Measurements from ENCODE around the gene NHS.

NHS gene

GRCh38 chrX:17471861-17472260 is 96.9 kb downstream of the NHS start:
- ChIA-PET CTCF (no interaction called here), POLR2A (no interaction called here)
- Histone ChIP-seq H3K36me3 (ENCODE audit: control insufficient read depth in 4 of 4, insufficient read depth in 4 of 4, low read length in 3 of 4) (no peaks in the 10 kb centered on the region), H3K4me3 (ENCODE audit: control insufficient read depth in 1 of 7, extremely low read depth in 1 of 7, insufficient read depth in 4 of 7, low read depth in 2 of 7, low read length in 6 of 7) (no peak overlapping the region), H3K27ac (ENCODE audit: insufficient read depth in 1 of 2, low read depth in 1 of 2, low read length in 2 of 2, poor library complexity in 1 of 2, severe bottlenecking in 2 of 2) (no peak overlapping the region), H3K9me3 (ENCODE audit: control extremely low read depth in 1 of 5, control insufficient read depth in 4 of 5, insufficient read depth in 2 of 5, low read depth in 1 of 5, low read length in 4 of 5) (no peaks in the 10 kb centered on the region), H3K4me1 (ENCODE audit: control extremely low read depth in 1 of 4, control insufficient read depth in 4 of 4, insufficient read depth in 4 of 4, low read length in 3 of 4) (no peaks in the 10 kb centered on the region), H3K27me3 (replicated peaks in 2 of 5; ENCODE audit: control insufficient read depth in 4 of 5, insufficient read depth in 5 of 5, low read length in 4 of 5) (peaks cover 0 to 13% (median 2%) of the 10 kb centered on the region in 5 experiments)
- WGBS (ENCODE audit: insufficient coverage): 89% methylated on average over 3 of the region's 3 CpGs
- no peak for DNase-seq

GRCh38 chrX:17472424-17472823 is 97.4 kb downstream of the NHS start:
- Histone ChIP-seq H3K4me3 (ENCODE audit: control insufficient read depth in 1 of 7, extremely low read depth in 1 of 7, insufficient read depth in 4 of 7, low read depth in 2 of 7, low read length in 6 of 7) (no peak overlapping the region), H3K4me1 (ENCODE audit: control extremely low read depth in 1 of 4, control insufficient read depth in 4 of 4, insufficient read depth in 4 of 4, low read length in 3 of 4) (no peaks in the 10 kb centered on the region), H3K27ac (ENCODE audit: insufficient read depth in 1 of 2, low read depth in 1 of 2, low read length in 2 of 2, poor library complexity in 1 of 2, severe bottlenecking in 2 of 2) (no peak overlapping the region), H3K27me3 (replicated peaks in 2 of 5; ENCODE audit: control insufficient read depth in 4 of 5, insufficient read depth in 5 of 5, low read length in 4 of 5) (peaks cover 0 to 13% (median 2%) of the 10 kb centered on the region in 5 experiments), H3K9me3 (ENCODE audit: control extremely low read depth in 1 of 5, control insufficient read depth in 4 of 5, insufficient read depth in 2 of 5, low read depth in 1 of 5, low read length in 4 of 5) (no peaks in the 10 kb centered on the region), H3K36me3 (ENCODE audit: control insufficient read depth in 4 of 4, insufficient read depth in 4 of 4, low read length in 3 of 4) (no peaks in the 10 kb centered on the region)
- DNase-seq: no peak
- POLR2A ChIA-PET: no interaction called here
- 56% methylated on average over 1 of the region's 1 CpG for WGBS (ENCODE audit: insufficient coverage)
- CTCF ChIA-PET: interaction anchor here (0.9 kb wide), 1 partner anchor 12 kb away, joined by 4 read pairs; no protein-coding TSS in a partner anchor

- no peaks in the 10 kb centered on the region for H3K4me1 ChIP-seq (ENCODE audit: control extremely low read depth in 1 of 4, control insufficient read depth in 4 of 4, insufficient read depth in 4 of 4, low read length in 3 of 4)
- H3K27me3 ChIP-seq (replicated peaks in 2 of 5; ENCODE audit: control insufficient read depth in 4 of 5, insufficient read depth in 5 of 5, low read length in 4 of 5): peaks cover 0 to 13% (median 2%) of the 10 kb centered on the region in 5 experiments
- no CpG with 5 or more reads among the region's 2 CpGs for WGBS (ENCODE audit: insufficient coverage)
- no peak overlapping the region for H3K27ac ChIP-seq (ENCODE audit: insufficient read depth in 1 of 2, low read depth in 1 of 2, low read length in 2 of 2, poor library complexity in 1 of 2, severe bottlenecking in 2 of 2)
- ChIA-PET CTCF (interaction anchor here (0.9 kb wide), 1 partner anchor 12 kb away, joined by 4 read pairs; no protein-coding TSS in a partner anchor), POLR2A (no interaction called here)
- H3K36me3 ChIP-seq (ENCODE audit: control insufficient read depth in 4 of 4, insufficient read depth in 4 of 4, low read length in 3 of 4): no peaks in the 10 kb centered on the region
- no peaks in the 10 kb centered on the region for H3K9me3 ChIP-seq (ENCODE audit: control extremely low read depth in 1 of 5, control insufficient read depth in 4 of 5, insufficient read depth in 2 of 5, low read depth in 1 of 5, low read length in 4 of 5)
- H3K4me3 ChIP-seq (ENCODE audit: control insufficient read depth in 1 of 7, extremely low read depth in 1 of 7, insufficient read depth in 4 of 7, low read depth in 2 of 7, low read length in 6 of 7): no peak overlapping the region
- DNase-seq: no peak
Measured at GRCh38 chrX:17473021-17473420, 98.0 kb downstream of the NHS start.

GRCh38 chrX:17474892-17475291 is 99.9 kb downstream of the NHS start:
- H3K4me3 ChIP-seq (ENCODE audit: control insufficient read depth in 1 of 7, extremely low read depth in 1 of 7, insufficient read depth in 4 of 7, low read depth in 2 of 7, low read length in 6 of 7): no peak overlapping the region
- WGBS (ENCODE audit: insufficient coverage): 89% methylated on average over 2 of the region's 2 CpGs
- H3K9me3 ChIP-seq (ENCODE audit: control extremely low read depth in 1 of 5, control insufficient read depth in 4 of 5, insufficient read depth in 2 of 5, low read depth in 1 of 5, low read length in 4 of 5): no peaks in the 10 kb centered on the region
- CTCF ChIA-PET: no interaction called here
- no peaks in the 10 kb centered on the region for H3K36me3 ChIP-seq (ENCODE audit: control insufficient read depth in 4 of 4, insufficient read depth in 4 of 4, low read length in 3 of 4)
- H3K4me1 ChIP-seq (ENCODE audit: control extremely low read depth in 1 of 4, control insufficient read depth in 4 of 4, insufficient read depth in 4 of 4, low read length in 3 of 4): no peaks in the 10 kb centered on the region
- H3K27me3 ChIP-seq (replicated peaks in 2 of 5; ENCODE audit: control insufficient read depth in 4 of 5, insufficient read depth in 5 of 5, low read length in 4 of 5): peaks cover 0 to 13% (median 0%) of the 10 kb centered on the region in 5 experiments
- POLR2A ChIA-PET: interaction anchor here (0.5 kb wide), 1 partner anchor 235 kb away, joined by 4 read pairs; no protein-coding TSS in a partner anchor
- no peak for DNase-seq
- H3K27ac ChIP-seq (ENCODE audit: insufficient read depth in 1 of 2, low read depth in 1 of 2, low read length in 2 of 2, poor library complexity in 1 of 2, severe bottlenecking in 2 of 2): no peak overlapping the region

GRCh38 chrX:17475449-17476217 is 100.6 kb downstream of the NHS start:
- 47% methylated on average over 5 of the region's 6 CpGs for WGBS (ENCODE audit: insufficient coverage)
- H3K4me1 ChIP-seq (ENCODE audit: control extremely low read depth in 1 of 4, control insufficient read depth in 4 of 4, insufficient read depth in 4 of 4, low read length in 3 of 4): no peaks in the 10 kb centered on the region
- H3K27me3 ChIP-seq (replicated peaks in 2 of 5; ENCODE audit: control insufficient read depth in 4 of 5, insufficient read depth in 5 of 5, low read length in 4 of 5): peaks cover 0 to 9% (median 0%) of the 10 kb centered on the region in 5 experiments
- ChIA-PET CTCF (no interaction called here), POLR2A (interaction anchor here (0.5 kb wide), 1 partner anchor 234 kb away, joined by 4 read pairs; no protein-coding TSS in a partner anchor)
- DNase-seq: no peak
- no peak overlapping the region for H3K4me3 ChIP-seq (ENCODE audit: control insufficient read depth in 1 of 7, extremely low read depth in 1 of 7, insufficient read depth in 4 of 7, low read depth in 2 of 7, low read length in 6 of 7)
- H3K36me3 ChIP-seq (ENCODE audit: control insufficient read depth in 4 of 4, insufficient read depth in 4 of 4, low read length in 3 of 4): no peaks in the 10 kb centered on the region
- H3K27ac ChIP-seq (ENCODE audit: insufficient read depth in 1 of 2, low read depth in 1 of 2, low read length in 2 of 2, poor library complexity in 1 of 2, severe bottlenecking in 2 of 2): no peak overlapping the region
- no peaks in the 10 kb centered on the region for H3K9me3 ChIP-seq (ENCODE audit: control extremely low read depth in 1 of 5, control insufficient read depth in 4 of 5, insufficient read depth in 2 of 5, low read depth in 1 of 5, low read length in 4 of 5)

- Histone ChIP-seq H3K36me3 (ENCODE audit: control insufficient read depth in 4 of 4, insufficient read depth in 4 of 4, low read length in 3 of 4) (no peaks in the 10 kb centered on the region), H3K27ac (ENCODE audit: insufficient read depth in 1 of 2, low read depth in 1 of 2, low read length in 2 of 2, poor library complexity in 1 of 2, severe bottlenecking in 2 of 2) (no peak overlapping the region), H3K27me3 (replicated peaks in 2 of 5; ENCODE audit: control insufficient read depth in 4 of 5, insufficient read depth in 5 of 5, low read length in 4 of 5) (peaks cover 0 to 9% (median 0%) of the 10 kb centered on the region in 5 experiments), H3K4me1 (ENCODE audit: control extremely low read depth in 1 of 4, control insufficient read depth in 4 of 4, insufficient read depth in 4 of 4, low read length in 3 of 4) (no peaks in the 10 kb centered on the region), H3K4me3 (ENCODE audit: control insufficient read depth in 1 of 7, extremely low read depth in 1 of 7, insufficient read depth in 4 of 7, low read depth in 2 of 7, low read length in 6 of 7) (no peak overlapping the region), H3K9me3 (ENCODE audit: control extremely low read depth in 1 of 5, control insufficient read depth in 4 of 5, insufficient read depth in 2 of 5, low read depth in 1 of 5, low read length in 4 of 5) (no peaks in the 10 kb centered on the region)
- POLR2A ChIA-PET: no interaction called here
- CTCF ChIA-PET: no interaction called here
- DNase-seq: no peak
- 100% methylated on average over 1 of the region's 2 CpGs for WGBS (ENCODE audit: insufficient coverage)
Measured at GRCh38 chrX:17476411-17476810, 101.4 kb downstream of the NHS start.

- WGBS (ENCODE audit: insufficient coverage): 67% methylated on average over 3 of the region's 4 CpGs
- Histone ChIP-seq H3K27me3 (replicated peaks in 2 of 5; ENCODE audit: control insufficient read depth in 4 of 5, insufficient read depth in 5 of 5, low read length in 4 of 5) (peaks cover 0 to 6% (median 0%) of the 10 kb centered on the region in 5 experiments), H3K27ac (ENCODE audit: insufficient read depth in 1 of 2, low read depth in 1 of 2, low read length in 2 of 2, poor library complexity in 1 of 2, severe bottlenecking in 2 of 2) (no peak overlapping the region), H3K4me1 (ENCODE audit: control extremely low read depth in 1 of 4, control insufficient read depth in 4 of 4, insufficient read depth in 4 of 4, low read length in 3 of 4) (no peaks in the 10 kb centered on the region), H3K4me3 (ENCODE audit: control insufficient read depth in 1 of 7, extremely low read depth in 1 of 7, insufficient read depth in 4 of 7, low read depth in 2 of 7, low read length in 6 of 7) (no peak overlapping the region), H3K36me3 (ENCODE audit: control insufficient read depth in 4 of 4, insufficient read depth in 4 of 4, low read length in 3 of 4) (no peaks in the 10 kb centered on the region), H3K9me3 (ENCODE audit: control extremely low read depth in 1 of 5, control insufficient read depth in 4 of 5, insufficient read depth in 2 of 5, low read depth in 1 of 5, low read length in 4 of 5) (no peaks in the 10 kb centered on the region)
- CTCF ChIA-PET: no interaction called here
- no peak for DNase-seq
- POLR2A ChIA-PET: no interaction called here
Measured at GRCh38 chrX:17481086-17481485, 106.1 kb downstream of the NHS start.
